WERI-Rb-1 (cell line): ENCODE measurements around the gene SHISA7.
"Not testable (repeated sequence)": the region's sequence is repeated elsewhere in the genome, so short reads cannot be mapped to it uniquely, and the experiment has no call there.

Source experiments
- DNase-seq: peaks from one replicate; pipeline ENCODE4 v3.0.0-alpha.2; 2020
- H3K27ac ChIP-seq: fragments of 250-450 bp; sonication (Bioruptor Pico); 2 replicates; pipeline ENCODE4 v1.5.1; 2020; ENCODE audit warnings: mild to moderate bottlenecking, moderate library complexity
- H3K27me3 ChIP-seq: fragments of 250-450 bp; sonication (Bioruptor Pico); 2 replicates; pipeline ENCODE4 v1.5.1; 2021; ENCODE audit warnings: mild to moderate bottlenecking, low read depth, moderate library complexity; ENCODE audit not compliant: insufficient read depth, severe bottlenecking
- H3K36me3 ChIP-seq: fragments of 250-450 bp; sonication (Bioruptor Pico); 2 replicates; pipeline ENCODE4 v1.5.1; 2020; ENCODE audit warnings: mild to moderate bottlenecking, moderate library complexity
- H3K4me3 ChIP-seq: 2 replicates; pipeline ENCODE4 v1.5.1; 2011; ENCODE audit warnings: low read depth, mild to moderate bottlenecking, control low read depth, low read length
- H3K9me3 ChIP-seq: fragments of 250-450 bp; sonication (Bioruptor Pico); 2 replicates; pipeline ENCODE4 v1.5.1; 2021; ENCODE audit warnings: mild to moderate bottlenecking, moderate library complexity; ENCODE audit not compliant: severe bottlenecking
- TF ChIP-seq, protein P1 (sequence below): IDR thresholded peaks from 2 replicates; pipeline ENCODE4 v1.5.1; 2011; ENCODE audit warnings: low read depth, mild to moderate bottlenecking, control low read depth, inconsistent platforms, low read length

Gene SHISA7

DNA sequence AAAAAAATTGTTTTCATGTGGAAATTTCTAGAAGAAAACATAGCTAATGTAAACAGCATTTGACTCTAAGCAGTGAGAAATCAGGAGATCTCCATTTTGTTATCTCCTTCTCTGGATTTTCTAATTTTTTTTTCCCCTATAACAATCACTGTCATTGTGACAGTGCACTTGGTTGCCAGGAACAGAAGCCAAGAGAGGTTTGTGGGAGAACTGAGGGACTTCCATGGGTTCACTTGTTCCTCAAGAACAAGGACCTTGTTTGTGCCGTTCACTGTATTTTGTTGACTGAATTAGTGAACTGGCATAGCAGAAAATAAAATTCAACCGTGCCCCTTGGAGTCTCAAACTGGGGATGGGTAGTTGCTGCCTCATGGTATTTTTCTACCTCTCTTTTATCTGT lies 17.1 kb downstream of the SHISA7 start:
- no peak for DNase-seq
- Histone ChIP-seq H3K27me3 (no peaks in the 10 kb centered on the region), H3K27ac (no peak overlapping the region), H3K9me3 (no peaks in the 10 kb centered on the region), H3K36me3 (no peaks in the 10 kb centered on the region), H3K4me3 (no peak overlapping the region)
- TF ChIP-seq, protein P1, sequence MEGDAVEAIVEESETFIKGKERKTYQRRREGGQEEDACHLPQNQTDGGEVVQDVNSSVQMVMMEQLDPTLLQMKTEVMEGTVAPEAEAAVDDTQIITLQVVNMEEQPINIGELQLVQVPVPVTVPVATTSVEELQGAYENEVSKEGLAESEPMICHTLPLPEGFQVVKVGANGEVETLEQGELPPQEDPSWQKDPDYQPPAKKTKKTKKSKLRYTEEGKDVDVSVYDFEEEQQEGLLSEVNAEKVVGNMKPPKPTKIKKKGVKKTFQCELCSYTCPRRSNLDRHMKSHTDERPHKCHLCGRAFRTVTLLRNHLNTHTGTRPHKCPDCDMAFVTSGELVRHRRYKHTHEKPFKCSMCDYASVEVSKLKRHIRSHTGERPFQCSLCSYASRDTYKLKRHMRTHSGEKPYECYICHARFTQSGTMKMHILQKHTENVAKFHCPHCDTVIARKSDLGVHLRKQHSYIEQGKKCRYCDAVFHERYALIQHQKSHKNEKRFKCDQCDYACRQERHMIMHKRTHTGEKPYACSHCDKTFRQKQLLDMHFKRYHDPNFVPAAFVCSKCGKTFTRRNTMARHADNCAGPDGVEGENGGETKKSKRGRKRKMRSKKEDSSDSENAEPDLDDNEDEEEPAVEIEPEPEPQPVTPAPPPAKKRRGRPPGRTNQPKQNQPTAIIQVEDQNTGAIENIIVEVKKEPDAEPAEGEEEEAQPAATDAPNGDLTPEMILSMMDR: no peak

DNA sequence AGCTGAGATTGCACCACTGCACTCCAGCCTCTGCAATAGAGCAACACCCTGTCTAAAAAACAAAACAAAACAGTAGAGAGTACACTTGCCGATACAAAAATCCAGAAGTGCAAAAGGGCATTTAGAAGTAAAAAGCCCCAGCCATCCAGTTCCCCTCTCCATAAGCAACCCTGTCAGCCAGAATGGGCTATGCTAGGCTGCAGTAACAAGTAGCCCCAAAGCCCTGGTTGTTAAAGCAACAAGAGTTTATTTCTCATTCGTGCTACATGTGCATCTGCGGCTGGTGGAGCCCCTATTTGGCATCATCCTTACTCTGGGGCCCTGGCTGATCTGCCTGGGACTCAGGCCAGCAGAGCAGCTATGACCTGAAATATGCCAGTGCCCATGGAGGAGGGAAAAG lies 18.6 kb downstream of the SHISA7 start:
- DNase-seq: no peak
- Histone ChIP-seq H3K27ac (no peak overlapping the region), H3K9me3 (no peaks in the 10 kb centered on the region), H3K36me3 (no peaks in the 10 kb centered on the region), H3K27me3 (no peaks in the 10 kb centered on the region), H3K4me3 (no peak overlapping the region)
- TF ChIP-seq, protein P1: no peak

DNA sequence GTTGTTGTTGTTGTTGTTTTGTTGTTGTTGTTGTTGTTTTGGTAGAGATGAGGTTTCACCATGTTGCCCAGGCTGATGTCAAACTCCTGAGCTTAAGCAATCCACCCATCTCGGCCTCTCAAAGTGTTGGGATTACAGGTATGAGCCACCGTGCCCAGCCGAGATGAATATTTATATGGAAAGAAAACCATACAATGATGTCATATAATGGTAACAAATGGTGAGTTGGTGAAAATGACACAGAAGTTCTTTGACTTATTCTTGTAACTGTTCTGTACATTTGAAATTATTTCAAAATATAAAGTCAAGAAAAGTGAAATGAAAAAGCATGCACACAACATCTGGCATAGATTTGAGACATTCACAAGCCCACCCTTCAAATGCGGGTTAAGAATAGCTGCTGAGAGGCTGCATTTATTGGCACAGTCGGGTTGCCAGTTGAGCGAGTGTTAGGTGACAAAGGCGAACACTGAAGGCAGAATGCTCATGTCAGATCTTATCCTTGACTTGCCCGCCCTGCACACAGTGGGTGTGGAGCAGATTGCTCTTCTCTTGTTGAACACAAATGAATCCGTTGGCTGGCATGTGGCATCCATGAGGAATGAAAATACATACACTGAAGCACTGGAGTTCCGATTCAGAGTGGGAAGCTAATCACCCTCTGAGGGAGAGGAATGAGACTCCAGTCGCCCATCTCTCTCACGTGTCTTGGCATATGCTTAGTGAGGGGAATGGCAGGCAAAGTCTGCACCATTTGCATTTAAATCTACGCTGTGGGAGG lies 19.7 kb downstream of the SHISA7 start:
- TF ChIP-seq, protein P1: no peak
- no peak overlapping the region for H3K4me3 ChIP-seq
- H3K36me3 ChIP-seq: no peaks in the 10 kb centered on the region
- H3K27ac ChIP-seq: no peak overlapping the region
- DNase-seq: no peak
- H3K9me3 ChIP-seq: no peaks in the 10 kb centered on the region
- no peaks in the 10 kb centered on the region for H3K27me3 ChIP-seq

DNA sequence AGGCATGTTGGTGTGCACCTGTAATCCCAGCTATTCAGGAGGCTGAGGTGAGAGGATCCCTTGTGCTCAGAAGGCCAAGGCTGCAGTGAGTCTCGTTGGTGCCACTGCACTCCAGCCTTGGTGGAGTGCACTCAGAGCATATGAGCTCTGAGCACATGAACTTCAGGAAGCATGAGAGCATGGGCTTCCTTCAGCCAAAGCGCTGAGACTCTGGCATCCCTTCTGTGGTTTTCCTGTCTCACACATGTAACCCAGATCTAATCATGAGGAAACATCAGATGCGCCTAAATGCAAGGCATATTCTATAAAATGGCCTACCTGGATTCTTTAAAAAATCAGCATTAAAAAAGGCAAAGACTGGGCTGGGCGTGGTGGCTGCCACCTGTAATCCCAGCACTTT lies 21.8 kb downstream of the SHISA7 start:
- not testable (repeated sequence) for H3K36me3 ChIP-seq, DNase-seq

DNA sequence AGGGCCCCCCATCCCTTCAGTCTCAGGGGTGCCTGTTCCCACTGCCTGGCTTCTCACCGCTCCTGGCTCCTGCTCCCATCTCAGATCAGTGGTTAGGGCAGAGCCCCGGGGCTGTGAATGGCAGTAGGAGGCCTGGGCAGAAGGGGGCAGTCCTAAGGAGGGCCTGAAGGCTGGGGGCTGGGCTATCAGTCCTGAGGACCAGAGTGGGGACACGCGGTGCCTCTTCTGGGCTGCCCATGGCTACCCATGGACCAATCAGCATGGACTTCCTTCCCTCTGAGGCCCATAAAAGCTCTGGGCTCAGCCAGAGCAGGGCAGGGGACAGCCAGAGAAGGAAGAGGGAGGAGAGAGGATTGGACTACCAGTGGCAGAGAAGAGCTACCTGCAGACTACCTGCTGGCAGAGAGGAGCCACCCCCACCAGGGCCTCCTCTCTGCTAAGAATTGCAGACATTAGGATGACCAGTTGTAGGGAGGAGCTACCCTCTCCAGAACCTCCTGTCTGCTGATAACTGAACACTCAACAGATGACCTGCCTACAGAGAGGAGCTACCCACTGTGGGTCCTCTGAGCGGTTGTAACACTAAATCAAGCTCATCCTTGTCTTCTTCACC lies 23.4 kb downstream of the SHISA7 start:
- Histone ChIP-seq H3K27me3 (no peaks in the 10 kb centered on the region), H3K36me3 (no peaks in the 10 kb centered on the region), H3K4me3 (no peak overlapping the region), H3K27ac (no peak overlapping the region), H3K9me3 (no peaks in the 10 kb centered on the region)
- DNase-seq: no peak
- TF ChIP-seq, protein P1: no peak

More for the DNA sequence above, 21.8 kb downstream of the SHISA7 start:
- not testable (repeated sequence) for H3K27ac ChIP-seq, H3K4me3 ChIP-seq, H3K27me3 ChIP-seq, H3K9me3 ChIP-seq

DNA sequence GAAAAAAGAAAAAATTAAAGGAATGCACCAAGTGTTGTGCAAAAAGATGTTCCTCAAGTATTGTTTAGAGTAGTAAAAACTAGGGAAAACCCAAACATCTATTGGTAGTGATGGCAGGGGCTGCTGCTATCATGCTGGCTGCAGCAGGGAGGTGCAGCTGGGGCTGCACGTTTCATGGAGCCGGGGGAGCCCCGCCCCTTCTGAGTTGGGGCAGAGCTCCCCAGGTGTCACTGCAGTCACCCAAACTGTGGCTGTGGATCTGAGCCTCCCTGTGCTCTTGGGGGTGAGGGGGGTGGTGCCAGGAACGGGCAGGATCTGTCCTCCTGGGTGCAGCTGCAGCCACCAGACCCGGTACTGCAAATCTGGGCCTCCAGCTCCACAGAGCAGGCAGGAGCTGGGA lies 24.0 kb downstream of the SHISA7 start:
- Histone ChIP-seq H3K9me3 (no peaks in the 10 kb centered on the region), H3K36me3 (no peaks in the 10 kb centered on the region), H3K27me3 (no peaks in the 10 kb centered on the region), H3K27ac (no peak overlapping the region), H3K4me3 (no peak overlapping the region)
- TF ChIP-seq, protein P1: no peak
- no peak for DNase-seq
